GM18951 (cell line): ENCODE results near the gene TGM2.
"Not testable (repeated sequence)": the region's sequence is repeated elsewhere in the genome, so short reads cannot be mapped to it uniquely, and the experiment has no call there.

ENCODE experiments used
- POLR2A ChIP-seq: IDR thresholded peaks from 4 replicates; pipeline ENCODE4 v1.6.1; 2011; ENCODE audit warnings: mild to moderate bottlenecking; ENCODE audit not compliant: insufficient read length, insufficient read depth; ENCODE audit errors: extremely low read depth
- in situ Hi-C: fragments of 300-500 bp; cut with MboI; formaldehyde crosslinking; loops from one replicate; pipeline ENCODE4 v1.12.0; 2022; ENCODE audit warnings: low sequenced_read_pairs, mixed read lengths, inconsistent platforms; ENCODE audit not compliant: unreplicated experiment

The TGM2 gene

GRCh38 chr20:38115896-38116295 lies 49.2 kb downstream of the TGM2 start:
- in situ Hi-C loops = no loop called here
- no peak for TF ChIP-seq POLR2A

GRCh38 chr20:38115205-38115604 lies 49.9 kb downstream of the TGM2 start:
- no peak for TF ChIP-seq POLR2A
- in situ Hi-C loops = no loop called here

- TF ChIP-seq POLR2A = no peak
- in situ Hi-C loops = no loop called here
These were observed 50.7 kb downstream of the TGM2 start for GRCh38 chr20:38114353-38114791.

- no peak for TF ChIP-seq POLR2A
- in situ Hi-C loops = no loop called here
These were observed 51.4 kb downstream of the TGM2 start for GRCh38 chr20:38113401-38114325.

- in situ Hi-C loops = no loop called here
- no peak for TF ChIP-seq POLR2A
These were observed 52.2 kb downstream of the TGM2 start for GRCh38 chr20:38112930-38113294.

- in situ Hi-C loops = no loop called here
- TF ChIP-seq POLR2A = no peak
These were observed 52.7 kb downstream of the TGM2 start for GRCh38 chr20:38112261-38112929.

GRCh38 chr20:38111366-38112232 lies 53.5 kb downstream of the TGM2 start:
- in situ Hi-C loops = no loop called here
- no peak for TF ChIP-seq POLR2A

- in situ Hi-C loops = no loop called here
These were observed 54.4 kb downstream of the TGM2 start for GRCh38 chr20:38110525-38111178.

GRCh38 chr20:38109591-38110524 lies 55.2 kb downstream of the TGM2 start:
- no peak for TF ChIP-seq POLR2A
- in situ Hi-C loops = no loop called here

More at GRCh38 chr20:38110525-38111178, 54.4 kb downstream of the TGM2 start:
- no peak for TF ChIP-seq POLR2A

- in situ Hi-C loops = no loop called here
These were observed 56.0 kb downstream of the TGM2 start for GRCh38 chr20:38108986-38109541.

GRCh38 chr20:38108438-38108985 lies 56.6 kb downstream of the TGM2 start:
- in situ Hi-C loops = no loop called here

More at GRCh38 chr20:38108986-38109541, 56.0 kb downstream of the TGM2 start:
- no peak for TF ChIP-seq POLR2A

GRCh38 chr20:38107916-38108315 lies 57.2 kb downstream of the TGM2 start:
- in situ Hi-C loops = not testable (repeated sequence)

More at GRCh38 chr20:38108438-38108985, 56.6 kb downstream of the TGM2 start:
- no peak for TF ChIP-seq POLR2A

GRCh38 chr20:38107386-38107785 lies 57.7 kb downstream of the TGM2 start:
- in situ Hi-C loops = not testable (repeated sequence)
